WERI-Rb-1 (cell line): ENCODE measurements around the gene CDKL2.

Experiments used
- DNase-seq: peaks from one replicate; pipeline ENCODE4 v3.0.0-alpha.2; 2020
- H3K27ac ChIP-seq: fragments of 250-450 bp; sonication (Bioruptor Pico); 2 replicates; pipeline ENCODE4 v1.5.1; 2020; ENCODE audit warnings: mild to moderate bottlenecking, moderate library complexity
- H3K27me3 ChIP-seq: fragments of 250-450 bp; sonication (Bioruptor Pico); 2 replicates; pipeline ENCODE4 v1.5.1; 2021; ENCODE audit warnings: mild to moderate bottlenecking, low read depth, moderate library complexity; ENCODE audit not compliant: insufficient read depth, severe bottlenecking
- H3K36me3 ChIP-seq: fragments of 250-450 bp; sonication (Bioruptor Pico); 2 replicates; pipeline ENCODE4 v1.5.1; 2020; ENCODE audit warnings: mild to moderate bottlenecking, moderate library complexity
- H3K4me3 ChIP-seq: 2 replicates; pipeline ENCODE4 v1.5.1; 2011; ENCODE audit warnings: low read depth, mild to moderate bottlenecking, control low read depth, low read length
- H3K9me3 ChIP-seq: fragments of 250-450 bp; sonication (Bioruptor Pico); 2 replicates; pipeline ENCODE4 v1.5.1; 2021; ENCODE audit warnings: mild to moderate bottlenecking, moderate library complexity; ENCODE audit not compliant: severe bottlenecking
- TF ChIP-seq, protein P1 (sequence below): IDR thresholded peaks from 2 replicates; pipeline ENCODE4 v1.5.1; 2011; ENCODE audit warnings: low read depth, mild to moderate bottlenecking, control low read depth, inconsistent platforms, low read length

The CDKL2 gene

DNA sequence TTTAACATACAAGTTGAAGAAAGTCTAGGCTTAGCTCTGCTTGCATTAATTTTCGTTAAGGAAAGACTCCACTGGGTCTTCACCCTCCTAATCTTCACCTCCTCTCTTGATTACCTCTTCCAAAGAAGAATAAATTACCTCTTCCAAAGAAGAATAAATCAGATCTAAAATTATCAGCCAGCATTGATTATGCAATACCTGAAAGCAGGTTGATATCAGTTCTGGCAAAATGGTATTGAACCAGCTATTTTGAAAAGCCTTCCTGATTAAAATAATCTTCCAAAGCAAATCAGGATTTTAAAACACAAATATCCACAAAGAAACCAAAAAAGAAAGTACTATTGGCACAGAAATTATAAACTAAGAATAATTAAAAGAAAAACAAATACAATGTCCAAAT, 36.9 kb downstream of the CDKL2 start:
- Histone ChIP-seq H3K27ac (no peak overlapping the region), H3K27me3 (no peaks in the 10 kb centered on the region), H3K4me3 (no peak overlapping the region), H3K9me3 (no peaks in the 10 kb centered on the region), H3K36me3 (no peaks in the 10 kb centered on the region; the same call in 1 of the 2 replicates)
- no peak for DNase-seq
- TF ChIP-seq, protein P1, sequence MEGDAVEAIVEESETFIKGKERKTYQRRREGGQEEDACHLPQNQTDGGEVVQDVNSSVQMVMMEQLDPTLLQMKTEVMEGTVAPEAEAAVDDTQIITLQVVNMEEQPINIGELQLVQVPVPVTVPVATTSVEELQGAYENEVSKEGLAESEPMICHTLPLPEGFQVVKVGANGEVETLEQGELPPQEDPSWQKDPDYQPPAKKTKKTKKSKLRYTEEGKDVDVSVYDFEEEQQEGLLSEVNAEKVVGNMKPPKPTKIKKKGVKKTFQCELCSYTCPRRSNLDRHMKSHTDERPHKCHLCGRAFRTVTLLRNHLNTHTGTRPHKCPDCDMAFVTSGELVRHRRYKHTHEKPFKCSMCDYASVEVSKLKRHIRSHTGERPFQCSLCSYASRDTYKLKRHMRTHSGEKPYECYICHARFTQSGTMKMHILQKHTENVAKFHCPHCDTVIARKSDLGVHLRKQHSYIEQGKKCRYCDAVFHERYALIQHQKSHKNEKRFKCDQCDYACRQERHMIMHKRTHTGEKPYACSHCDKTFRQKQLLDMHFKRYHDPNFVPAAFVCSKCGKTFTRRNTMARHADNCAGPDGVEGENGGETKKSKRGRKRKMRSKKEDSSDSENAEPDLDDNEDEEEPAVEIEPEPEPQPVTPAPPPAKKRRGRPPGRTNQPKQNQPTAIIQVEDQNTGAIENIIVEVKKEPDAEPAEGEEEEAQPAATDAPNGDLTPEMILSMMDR: no peak

GRCh38 chr4:75584067-75584466, 46.3 kb downstream of the CDKL2 start:
- TF ChIP-seq, protein P1: no peak
- Histone ChIP-seq H3K4me3 (no peak overlapping the region), H3K36me3 (no peaks in the 10 kb centered on the region), H3K27ac (no peak overlapping the region), H3K27me3 (no peaks in the 10 kb centered on the region), H3K9me3 (no peaks in the 10 kb centered on the region)
- no peak for DNase-seq

DNA sequence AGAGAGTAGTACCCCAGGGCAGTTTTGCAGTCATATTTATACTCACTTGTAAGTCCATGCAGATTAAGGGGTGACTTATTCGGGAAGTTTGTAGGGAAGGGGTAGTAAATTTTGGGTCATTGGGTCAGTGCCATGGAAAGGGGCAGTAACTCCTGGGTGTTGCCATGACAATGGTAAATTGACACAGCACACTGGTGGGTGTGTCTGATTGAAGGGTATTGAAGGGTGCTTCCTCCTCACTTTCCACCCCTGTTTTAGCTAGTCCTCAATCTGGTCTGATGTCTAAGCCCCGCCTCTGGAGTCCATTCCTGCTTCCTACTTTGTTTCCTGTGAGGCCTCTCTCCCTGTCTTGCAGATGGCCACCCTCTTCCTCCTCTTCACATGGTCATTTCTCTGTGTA, 62.6 kb downstream of the CDKL2 start:
- no peaks in the 10 kb centered on the region for H3K27me3 ChIP-seq
- DNase-seq: no peak
- no peaks in the 10 kb centered on the region for H3K36me3 ChIP-seq
- no peak overlapping the region for H3K4me3 ChIP-seq
- TF ChIP-seq, protein P1: no peak
- no peaks in the 10 kb centered on the region for H3K9me3 ChIP-seq
- no peak overlapping the region for H3K27ac ChIP-seq

DNA sequence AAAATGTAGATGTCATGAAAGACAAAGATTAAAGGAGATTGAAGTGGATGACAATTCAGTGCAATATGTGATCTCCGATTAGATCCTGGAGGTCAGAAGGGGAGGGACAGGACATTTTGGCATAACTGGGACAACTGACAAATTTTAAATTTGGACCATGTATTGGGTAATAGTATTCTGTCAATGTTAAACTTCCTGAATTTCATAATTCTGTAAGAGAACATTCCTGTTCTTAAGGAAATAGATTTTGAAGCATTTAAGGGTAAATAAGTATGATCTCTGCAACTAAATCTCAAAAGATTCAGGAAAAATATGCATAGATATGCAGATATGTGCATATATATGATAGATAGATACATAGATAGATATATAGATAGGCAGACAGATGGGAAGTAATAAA, 63.4 kb downstream of the CDKL2 start:
- no peak overlapping the region for H3K4me3 ChIP-seq
- H3K27me3 ChIP-seq: no peaks in the 10 kb centered on the region
- H3K36me3 ChIP-seq: no peaks in the 10 kb centered on the region
- TF ChIP-seq, protein P1: no peak
- no peak for DNase-seq
- H3K27ac ChIP-seq: no peak overlapping the region
- H3K9me3 ChIP-seq: no peaks in the 10 kb centered on the region

- Histone ChIP-seq H3K9me3 (no peaks in the 10 kb centered on the region), H3K27ac (no peak overlapping the region), H3K27me3 (no peaks in the 10 kb centered on the region), H3K4me3 (no peak overlapping the region), H3K36me3 (no peaks in the 10 kb centered on the region)
- DNase-seq: no peak
- TF ChIP-seq, protein P1: no peak
Observed at GRCh38 chr4:75565481-75565880, 64.8 kb downstream of the CDKL2 start.

GRCh38 chr4:75564023-75564422, 66.3 kb downstream of the CDKL2 start:
- H3K36me3 ChIP-seq: no peaks in the 10 kb centered on the region
- DNase-seq: no peak
- H3K9me3 ChIP-seq: no peaks in the 10 kb centered on the region
- no peak overlapping the region for H3K27ac ChIP-seq
- TF ChIP-seq, protein P1: no peak
- H3K4me3 ChIP-seq: no peak overlapping the region
- no peaks in the 10 kb centered on the region for H3K27me3 ChIP-seq
